GM21723 (cell line): ENCODE results near the gene SLC25A28.

Experiments used
- ATAC-seq: cut with Tn5 transposase; IDR thresholded peaks from one replicate; pipeline ENCODE4 v1.9.1; 2021; ENCODE audit warnings: mild to moderate bottlenecking, moderate library complexity; ENCODE audit not compliant: unreplicated experiment

The SLC25A28 gene, protein sequence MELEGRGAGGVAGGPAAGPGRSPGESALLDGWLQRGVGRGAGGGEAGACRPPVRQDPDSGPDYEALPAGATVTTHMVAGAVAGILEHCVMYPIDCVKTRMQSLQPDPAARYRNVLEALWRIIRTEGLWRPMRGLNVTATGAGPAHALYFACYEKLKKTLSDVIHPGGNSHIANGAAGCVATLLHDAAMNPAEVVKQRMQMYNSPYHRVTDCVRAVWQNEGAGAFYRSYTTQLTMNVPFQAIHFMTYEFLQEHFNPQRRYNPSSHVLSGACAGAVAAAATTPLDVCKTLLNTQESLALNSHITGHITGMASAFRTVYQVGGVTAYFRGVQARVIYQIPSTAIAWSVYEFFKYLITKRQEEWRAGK

GRCh38 chr10:99619851-99620710 is at the start of gene SLC25A28:
Gene SLC25A28 (minus strand): TSS chr10:99620439. CDS start chr10:99620335, 104 bp downstream.
- ATAC-seq, result peak; percentile 79

- ATAC-seq, result no peak
These were observed 47.0 kb upstream of the SLC25A28 start for GRCh38 chr10:99667108-99667751.

- no peak for ATAC-seq
These were observed 45.1 kb upstream of the SLC25A28 start for GRCh38 chr10:99665304-99665703.

- no peak for ATAC-seq
These were observed 41.1 kb upstream of the SLC25A28 start for GRCh38 chr10:99661377-99661763.

DNA sequence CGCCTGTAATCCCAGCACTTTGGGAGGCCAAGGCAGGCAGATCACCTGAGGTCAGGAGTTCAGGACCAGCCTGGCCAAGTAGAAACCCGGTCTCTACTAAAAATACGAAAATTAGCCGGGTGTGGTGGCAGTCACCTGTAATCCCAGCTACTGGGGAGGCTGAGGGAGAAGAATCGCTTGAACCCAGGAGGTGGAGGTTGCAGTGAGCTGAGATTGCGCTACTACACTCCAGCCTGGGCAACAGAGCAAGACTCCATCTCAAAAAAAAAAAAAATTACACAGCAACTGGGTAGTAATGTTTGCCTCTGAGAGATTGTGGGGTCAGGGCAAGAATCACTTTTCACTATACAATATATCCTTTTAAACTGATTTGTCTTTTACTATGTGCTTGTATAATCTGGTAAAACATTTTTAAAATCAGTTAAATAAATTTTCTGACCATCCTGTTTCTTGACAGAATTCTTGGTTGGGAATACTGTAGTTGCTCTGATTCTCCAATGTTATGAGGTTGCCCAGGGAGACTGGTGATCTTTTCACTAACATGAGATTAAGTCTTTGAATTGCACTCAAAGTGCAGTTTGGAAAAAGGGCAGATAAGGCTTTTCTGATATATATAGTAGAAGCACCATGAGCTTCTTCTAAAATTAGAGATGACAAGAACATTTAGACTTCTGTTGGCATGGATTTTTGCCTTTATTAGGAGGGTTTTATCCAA is 40.6 kb upstream of the SLC25A28 start:
- no peak for ATAC-seq

GRCh38 chr10:99659868-99660366 is 39.7 kb upstream of the SLC25A28 start:
- no peak for ATAC-seq

DNA sequence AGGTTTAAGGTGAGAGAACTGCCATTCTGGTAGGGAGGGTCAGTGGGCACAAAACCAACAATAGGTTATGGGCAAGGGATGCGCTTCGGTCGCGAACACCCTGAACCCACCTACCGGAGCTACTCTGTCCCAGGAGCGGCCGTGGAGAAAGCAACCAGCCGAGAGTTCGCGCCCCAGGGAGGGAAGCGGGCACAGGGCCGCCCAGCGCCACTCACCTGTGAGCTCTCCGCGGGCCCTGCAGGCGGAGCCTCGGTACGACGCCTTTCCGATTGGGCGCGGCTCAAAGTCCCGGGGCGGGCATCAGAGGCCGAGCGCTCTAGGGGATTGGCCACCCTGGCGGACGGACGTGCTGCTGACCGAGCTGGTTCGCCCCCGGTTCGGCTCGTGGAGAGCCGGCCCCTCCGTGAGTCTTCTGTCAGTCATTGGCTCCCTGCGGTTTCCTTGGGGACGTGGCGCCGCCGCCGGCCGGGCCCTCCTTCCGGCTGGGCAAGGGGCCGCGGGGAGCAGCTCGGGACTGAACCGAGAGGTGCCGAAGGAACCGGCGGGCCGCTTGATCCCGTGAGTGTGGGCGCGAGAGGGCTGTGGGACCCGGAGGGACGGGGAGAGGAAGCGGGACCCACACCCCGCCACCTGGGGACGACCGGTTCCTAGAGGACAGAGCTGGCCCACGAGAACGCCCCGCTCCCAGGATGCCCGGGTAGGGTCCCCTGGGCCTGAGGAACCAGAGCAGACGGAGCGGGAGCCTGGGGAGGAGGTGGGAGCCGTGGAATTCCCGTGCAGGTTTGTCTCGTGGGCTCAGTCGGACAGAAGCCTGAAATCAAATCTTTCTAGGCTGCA is 39.0 kb upstream of the SLC25A28 start, which contains the start of gene ENTPD7:
TSS of gene ENTPD7 (plus strand) at position 479 of the 837 bp plus-strand sequence. CDS start 448 bp downstream, outside the sequence.
- ATAC-seq, result peak; percentile 99

- peak; percentile 2 for ATAC-seq
These were observed 38.4 kb upstream of the SLC25A28 start for GRCh38 chr10:99658622-99659030.

- no peak for ATAC-seq
These were observed 36.2 kb upstream of the SLC25A28 start for GRCh38 chr10:99656199-99657064.

DNA sequence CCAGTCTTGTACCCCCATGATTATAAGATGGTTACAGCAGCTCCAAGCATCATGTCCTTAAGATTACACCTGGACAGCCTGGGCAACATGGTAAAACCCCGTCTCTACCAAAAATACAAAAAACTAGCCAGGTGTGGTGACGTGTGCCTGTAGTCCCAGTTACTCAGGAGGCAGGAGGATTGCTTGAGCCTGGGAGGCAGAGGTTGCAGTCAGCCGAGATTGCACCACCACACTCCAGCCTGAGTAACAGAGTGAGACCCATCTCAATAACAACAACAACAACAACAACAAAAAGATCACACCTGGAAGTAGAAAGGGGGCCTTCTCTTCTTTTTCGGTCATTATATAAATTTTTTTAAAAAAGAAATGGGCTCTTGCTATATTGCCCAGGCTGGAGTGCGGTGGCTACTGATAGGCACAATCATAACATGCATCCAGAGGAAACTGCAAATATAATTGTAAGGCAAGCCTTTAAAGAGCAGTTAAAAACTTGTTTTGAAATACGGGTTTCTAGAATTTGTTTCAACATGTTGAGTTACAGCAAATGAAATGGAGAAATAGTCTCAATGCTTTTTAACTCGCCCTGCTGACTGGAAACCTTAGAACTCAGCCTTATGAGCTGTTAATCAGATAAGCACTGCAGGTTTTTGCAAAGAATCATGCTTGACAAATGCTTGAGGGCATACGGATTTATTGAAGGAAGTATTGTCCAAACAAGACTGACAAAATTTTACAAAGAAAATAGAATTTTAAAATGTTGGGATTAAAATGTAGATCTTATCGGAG is 34.3 kb upstream of the SLC25A28 start:
- ATAC-seq, result no peak

DNA sequence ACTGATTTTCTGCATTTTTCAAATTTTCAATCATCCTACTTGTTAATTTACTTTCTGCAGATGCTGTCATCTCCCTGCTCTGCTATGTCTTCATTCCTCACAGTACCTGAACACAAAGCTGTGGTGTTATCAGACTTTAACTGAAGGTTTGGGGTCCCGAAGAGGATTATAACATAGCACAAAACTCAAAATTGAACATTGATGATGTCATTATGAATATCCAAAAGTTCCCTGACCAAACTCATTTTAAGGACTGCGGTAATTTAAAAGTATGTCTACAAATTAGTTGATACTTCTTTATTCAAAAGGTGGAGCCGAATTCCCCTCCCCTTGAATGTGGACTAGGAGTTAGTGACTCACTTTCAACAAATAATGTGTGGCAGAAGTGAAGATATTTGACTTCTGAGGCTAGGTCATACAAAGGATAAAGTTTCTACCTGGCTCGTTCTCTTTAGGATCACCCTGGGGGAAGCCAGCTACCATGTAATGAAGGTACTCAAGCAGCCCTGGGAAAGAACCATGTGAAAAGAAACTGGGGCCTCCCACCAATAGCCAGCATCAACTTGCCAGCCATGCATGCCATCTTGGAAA is 32.7 kb upstream of the SLC25A28 start:
- no peak for ATAC-seq

DNA sequence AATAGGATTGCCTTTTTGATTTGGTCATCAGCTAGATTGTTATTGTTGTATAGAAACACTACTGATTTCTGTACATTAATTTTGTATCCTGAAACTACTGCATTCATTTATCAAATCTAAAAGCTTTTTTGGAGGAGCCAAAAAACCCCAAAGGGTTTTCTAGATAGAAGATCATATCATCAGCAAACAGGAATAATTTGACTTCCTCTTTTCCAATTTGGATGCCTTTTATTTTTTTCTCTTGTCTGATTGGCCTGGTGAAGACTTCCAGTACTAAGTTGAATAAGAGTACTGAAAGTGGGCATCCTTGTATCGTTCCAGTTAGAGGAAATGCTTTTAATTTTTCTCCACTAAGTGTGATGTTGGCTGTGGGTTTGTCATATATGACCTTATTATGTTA is 28.5 kb upstream of the SLC25A28 start:
- ATAC-seq, result no peak

GRCh38 chr10:99647601-99648151 is 27.4 kb upstream of the SLC25A28 start:
- ATAC-seq, result no peak

DNA sequence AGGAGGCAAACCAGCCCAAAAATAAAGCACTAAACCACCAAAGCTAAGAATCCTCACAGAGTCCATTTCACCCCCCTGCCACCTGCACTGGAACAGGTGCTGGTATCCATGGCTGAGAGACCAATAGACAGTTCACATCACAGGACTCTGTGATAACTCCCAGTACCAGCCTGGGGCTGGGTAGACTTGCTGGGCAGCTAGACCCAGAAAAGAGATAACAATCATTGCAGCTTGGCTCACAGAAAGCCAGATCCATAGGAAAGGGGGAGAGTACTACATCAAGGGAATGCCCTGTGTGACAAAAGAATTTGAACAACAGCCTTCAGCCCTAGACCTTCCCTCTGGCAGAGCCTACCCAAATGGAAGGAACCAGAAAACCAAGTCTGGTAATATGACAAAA is 13.6 kb upstream of the SLC25A28 start:
- ATAC-seq, result no peak

DNA sequence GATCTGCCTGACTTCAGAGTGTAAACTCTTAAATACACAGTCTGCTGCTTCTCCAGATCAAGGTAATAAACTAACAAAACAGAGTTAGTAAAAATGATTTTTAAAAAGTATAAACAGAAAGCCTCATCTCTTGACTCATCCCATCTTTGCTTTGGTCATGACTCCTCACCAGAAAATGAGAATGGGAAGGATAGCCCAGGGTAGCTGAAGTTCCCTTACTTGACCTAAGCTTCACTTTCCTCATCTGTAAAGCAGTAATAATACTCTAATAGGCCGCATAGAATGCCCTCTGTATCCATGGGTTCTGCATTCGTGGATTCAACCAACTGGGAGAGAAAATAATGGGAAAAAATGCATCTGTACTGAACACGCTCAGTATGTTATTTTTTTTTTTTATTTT is 11.3 kb upstream of the SLC25A28 start:
- no peak for ATAC-seq

- ATAC-seq, result no peak
These were observed 10.8 kb upstream of the SLC25A28 start for GRCh38 chr10:99630991-99631390.

DNA sequence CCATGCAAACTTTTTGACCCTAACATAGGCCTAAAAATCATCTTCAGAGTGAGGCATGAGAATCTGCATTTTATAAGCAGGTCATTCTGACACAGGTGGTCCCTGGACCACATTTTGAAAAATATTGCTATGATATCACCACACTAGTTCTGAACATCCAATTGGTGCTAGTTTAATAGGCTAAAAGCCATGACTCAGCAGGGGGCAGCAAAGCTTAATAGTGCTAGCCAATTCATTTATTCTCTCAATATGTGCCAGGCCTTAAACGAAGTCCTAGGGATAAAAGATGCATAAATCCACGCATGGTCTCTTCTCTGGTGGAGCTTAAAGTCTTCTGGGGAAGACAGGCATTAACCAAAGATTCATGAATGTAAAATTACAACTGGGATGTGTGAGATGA is 10.2 kb upstream of the SLC25A28 start:
- no peak for ATAC-seq
